Activated CD8-positive, alpha-beta T cell treated with anti-CD3 and anti-CD28 coated beads for 36 hours (primary cell): ENCODE results near the gene HPCAL1. TPM values are rescaled to one million over a fixed set of nuclear protein-coding genes. Genes with fewer than 3 reads are reported as not detected.
A peak's percentile ranks its signal among the peaks of the same experiment; 100 is the strongest.

ENCODE experiments used
- ATAC-seq: fragments of 200-7000 bp; cut with Tn5 transposase; one replicate; pipeline ENCODE4 v1.10.0; 2021; ENCODE audit warnings: mild to moderate bottlenecking, moderate library complexity
- CTCF ChIA-PET: fragments of 350-600 bp; sonication (Branson Sonifier 250); formaldehyde crosslinking; loops from one replicate; lab custom pipeline; 2021; ENCODE audit warnings: antibody characterized with exemption; lab: Charles Lee
- POLR2A ChIA-PET: fragments of 350-600 bp; sonication (Branson Sonifier 250); formaldehyde crosslinking; loops from one replicate; lab custom pipeline; 2021; ENCODE audit warnings: antibody characterized with exemption; lab: Charles Lee
- DNase-seq: peaks from one replicate; pipeline ENCODE4 v3.0.0-alpha.2; 2020
- H3K27ac Mint-ChIP-seq: one replicate; pipeline ENCODE4 v1.8.0; 2021; ENCODE audit warnings: mild to moderate bottlenecking, mixed read lengths
- H3K27me3 Mint-ChIP-seq: one replicate; pipeline ENCODE4 v1.8.0; 2021; ENCODE audit warnings: mixed read lengths
- H3K36me3 Mint-ChIP-seq: one replicate; pipeline ENCODE4 v1.8.0; 2021; ENCODE audit warnings: low read depth, mixed read lengths
- H3K4me1 Mint-ChIP-seq: one replicate; pipeline ENCODE4 v1.8.0; 2021; ENCODE audit warnings: low read depth, mixed read lengths
- H3K4me3 Mint-ChIP-seq: one replicate; pipeline ENCODE4 v1.8.0; 2021; ENCODE audit warnings: mild to moderate bottlenecking, moderate library complexity, mixed read lengths
- H3K9me3 Mint-ChIP-seq: one replicate; pipeline ENCODE4 v1.8.0; 2021; ENCODE audit warnings: mixed read lengths
- CTCF ChIP-seq: fragments of 200-600 bp; IDR thresholded peaks from one replicate; pipeline ENCODE4 v1.8.0; 2022; ENCODE audit warnings: antibody characterized with exemption, mild to moderate bottlenecking
- intact Hi-C: fragments of 100-400 bp; cut with micrococcal nuclease; formaldehyde crosslinking; loops from one replicate; pipeline ENCODE4 v1.10.0; 2022
- total RNA-seq, 2 experiments: library from RNA; stranded (reverse); gene quantifications; one replicate each; pipeline ENCODE4 v1.2.3, GENCODE V29; 2021

Gene HPCAL1
- total RNA-seq, 2 experiments from 2014 or later, result 166 to 170 TPM

- peaks cover 37% of the 10 kb centered on the region for H3K4me1 Mint-ChIP-seq
- POLR2A ChIA-PET, result no interaction called here
- H3K9me3 Mint-ChIP-seq, result no peaks in the 10 kb centered on the region
Observed at GRCh38 chr2:10367472-10368439, 65.1 kb downstream of the HPCAL1 start.

GRCh38 chr2:10368491-10369231 is 66.0 kb downstream of the HPCAL1 start:
- H3K4me1 Mint-ChIP-seq, result peaks cover 44% of the 10 kb centered on the region
- CTCF ChIA-PET, result interaction anchor here (0.7 kb wide), 1 partner anchor 41 kb away, joined by 4 read pairs; no protein-coding TSS in a partner anchor

More at GRCh38 chr2:10367472-10368439, 65.1 kb downstream of the HPCAL1 start:
- no peak overlapping the region for H3K27ac Mint-ChIP-seq
- no peak for TF ChIP-seq CTCF
- ATAC-seq (no peak), DNase-seq (no peak)
- no peak overlapping the region for H3K4me3 Mint-ChIP-seq
- no peaks in the 10 kb centered on the region for H3K27me3 Mint-ChIP-seq
- intact Hi-C loops, result no loop called here
- H3K36me3 Mint-ChIP-seq, result no peaks in the 10 kb centered on the region
- CTCF ChIA-PET, result interaction anchor here (0.7 kb wide), 1 partner anchor 42 kb away, joined by 4 read pairs; no protein-coding TSS in a partner anchor

GRCh38 chr2:10369269-10370255 is 66.9 kb downstream of the HPCAL1 start:
- H3K27ac Mint-ChIP-seq, result no peak overlapping the region
- POLR2A ChIA-PET, result interaction anchor here (0.6 to 1.4 kb wide), 2 partner anchors 10 to 94 kb away, joined by 3 read pairs; no protein-coding TSS in a partner anchor
- CTCF ChIA-PET, result no interaction called here
- ATAC-seq (no peak), DNase-seq (no peak)
- intact Hi-C loops, result no loop called here
- no peaks in the 10 kb centered on the region for H3K36me3 Mint-ChIP-seq
- H3K9me3 Mint-ChIP-seq, result no peaks in the 10 kb centered on the region
- TF ChIP-seq CTCF, result no peak
- H3K4me1 Mint-ChIP-seq, result peaks cover 49% of the 10 kb centered on the region
- H3K27me3 Mint-ChIP-seq, result no peaks in the 10 kb centered on the region
- H3K4me3 Mint-ChIP-seq, result no peak overlapping the region

More at GRCh38 chr2:10368491-10369231, 66.0 kb downstream of the HPCAL1 start:
- no peaks in the 10 kb centered on the region for H3K9me3 Mint-ChIP-seq
- ATAC-seq, result no peak
- TF ChIP-seq CTCF, result no peak
- intact Hi-C loops, result no loop called here
- no peak for DNase-seq
- H3K4me3 Mint-ChIP-seq, result no peak overlapping the region
- no peaks in the 10 kb centered on the region for H3K27me3 Mint-ChIP-seq
- POLR2A ChIA-PET, result interaction anchor here (0.6 kb wide), 1 partner anchor 94 kb away, joined by 3 read pairs; no protein-coding TSS in a partner anchor
- H3K27ac Mint-ChIP-seq, result no peak overlapping the region
- no peaks in the 10 kb centered on the region for H3K36me3 Mint-ChIP-seq

- ChIA-PET CTCF (no interaction called here), POLR2A (interaction anchor here (1.4 kb wide), 1 partner anchor 9 kb away, joined by 3 read pairs; no protein-coding TSS in a partner anchor)
- ATAC-seq (no peak), DNase-seq (no peak)
- H3K9me3 Mint-ChIP-seq, result no peaks in the 10 kb centered on the region
- H3K27ac Mint-ChIP-seq, result peak overlapping the region; percentile 2
- no peak for TF ChIP-seq CTCF
- peaks cover 4% of the 10 kb centered on the region for H3K36me3 Mint-ChIP-seq
- intact Hi-C loops, result no loop called here
- H3K4me3 Mint-ChIP-seq, result no peak overlapping the region
- no peaks in the 10 kb centered on the region for H3K27me3 Mint-ChIP-seq
- H3K4me1 Mint-ChIP-seq, result peaks cover 51% of the 10 kb centered on the region
Observed at GRCh38 chr2:10370390-10370789, 67.7 kb downstream of the HPCAL1 start.
